ENCODE results near the gene SLC1A7.

GRCh38 chr1:53073868-53074311 is 68.5 kb downstream of the SLC1A7 start:
- TF ChIP-seq CTCF (IDR thresholded peaks at IDR 0.05) (no peak), POLR2AphosphoS5 (IDR thresholded peaks at IDR 0.05; ENCODE audit: low read depth, low read length) (no peak), REST (IDR thresholded peaks at IDR 0.05; ENCODE audit: insufficient read depth in 1 of 2, low read depth in 2 of 2, low read length in 1 of 2) (no peak)
